Suprapubic skin (tissue), 4 donors: ENCODE data around the gene ZNF865. TPM values are rescaled to one million over a fixed set of nuclear protein-coding genes. Genes with fewer than 3 reads are reported as not detected.

Source experiments
- DNase-seq, 2 donors: peaks; one replicate each; pipeline ENCODE4 v3.0.0-alpha.2; 2019; ENCODE audit warnings: low spot score in 2 of 2
- H3K27ac ChIP-seq: fragments of 200-600 bp; sonication (generic); one replicate; pipeline ENCODE4 v1.5.1; 2019
- H3K27me3 ChIP-seq: fragments of 200-600 bp; sonication (generic); one replicate; pipeline ENCODE4 v1.5.1; 2019
- H3K36me3 ChIP-seq: fragments of 200-600 bp; sonication (generic); one replicate; pipeline ENCODE4 v1.5.1; 2019
- H3K4me1 ChIP-seq: fragments of 200-600 bp; sonication (generic); one replicate; pipeline ENCODE4 v1.5.1; 2019
- H3K4me3 ChIP-seq: fragments of 200-600 bp; sonication (generic); one replicate; pipeline ENCODE4 v1.5.1; 2019; ENCODE audit warnings: mild to moderate bottlenecking
- H3K9me3 ChIP-seq: fragments of 200-600 bp; sonication (generic); one replicate; pipeline ENCODE4 v1.5.1; 2019
- EP300 ChIP-seq: sonication (generic); formaldehyde crosslinking; IDR thresholded peaks from one replicate; pipeline ENCODE4 v1.6.1; 2017; ENCODE audit warnings: antibody characterized with exemption
- POLR2A ChIP-seq, 2 donors: fragments of 450-650 bp; IDR thresholded peaks; one replicate each; pipeline ENCODE4 v1.6.1; 2017; ENCODE audit warnings: antibody characterized with exemption in 2 of 2, mild to moderate bottlenecking in 2 of 2, moderate library complexity in 2 of 2
- POLR2AphosphoS5 ChIP-seq, 3 donors: sonication (generic); formaldehyde crosslinking; IDR thresholded peaks; one replicate each; pipeline ENCODE4 v1.6.1; 2017; ENCODE audit warnings: antibody characterized with exemption in 3 of 3
- WGBS: methylation state at CpG from one replicate; pipeline ENCODE4 v1.1.5; 2018; 5-methylcytosine and 5-hydroxymethylcytosine counted together
- total RNA-seq, 4 donors: library from RNA; depleted of rRNA; stranded (reverse); fragments of >200 nt; gene quantifications; one replicate each; pipeline ENCODE4 v1.1.0, GENCODE V29; 2016
- TF ChIP-seq, protein P1 (sequence below), 2 donors: fragments of 200-600 bp in 1 of 2; fragments of 450-650 bp in 1 of 2; sonication (generic) in 1 of 2; IDR thresholded peaks; one replicate each; pipeline ENCODE4 v1.5.1; 2016 to 2019; ENCODE audit warnings: antibody characterized with exemption in 2 of 2, mild to moderate bottlenecking in 1 of 2, moderate library complexity in 1 of 2

The ZNF865 gene
- total RNA-seq, 4 donors from 2014 or later = 7.6 to 14.2 (median 9.9) TPM

DNA sequence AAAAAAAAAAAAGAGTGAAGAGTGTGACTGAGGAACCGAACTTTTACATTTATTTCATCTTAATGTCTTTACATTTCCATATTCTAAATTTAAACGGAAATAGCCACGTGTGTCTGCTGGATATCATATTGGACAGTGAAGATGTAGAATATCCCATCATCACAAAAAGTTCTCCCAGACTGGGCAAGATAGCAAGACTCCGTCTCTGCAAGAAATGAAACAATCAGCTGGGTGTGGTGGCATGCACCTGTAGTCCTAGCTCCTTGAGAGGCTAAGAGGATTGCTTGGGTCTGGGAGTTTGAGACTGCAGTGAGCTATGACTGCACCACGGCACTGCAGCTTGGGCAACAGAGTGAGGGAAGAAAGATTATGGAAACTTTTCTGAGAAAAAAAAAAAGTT is 28.7 kb upstream of the ZNF865 start:
- Histone ChIP-seq H3K4me1 (peaks cover 20% of the 10 kb centered on the region), H3K27ac (no peak overlapping the region), H3K4me3 (no peak overlapping the region), H3K27me3 (no peaks in the 10 kb centered on the region), H3K9me3 (no peaks in the 10 kb centered on the region), H3K36me3 (peaks cover 23% of the 10 kb centered on the region)
- no peak for DNase-seq
- WGBS = 87% methylated on average over 5 of the region's 5 CpGs
- TF ChIP-seq POLR2A (IDR thresholded peaks at IDR 0.05) (no peak), POLR2AphosphoS5 (IDR thresholded peaks at IDR 0.05) (no peak), EP300 (no peak)
- TF ChIP-seq, protein P1, sequence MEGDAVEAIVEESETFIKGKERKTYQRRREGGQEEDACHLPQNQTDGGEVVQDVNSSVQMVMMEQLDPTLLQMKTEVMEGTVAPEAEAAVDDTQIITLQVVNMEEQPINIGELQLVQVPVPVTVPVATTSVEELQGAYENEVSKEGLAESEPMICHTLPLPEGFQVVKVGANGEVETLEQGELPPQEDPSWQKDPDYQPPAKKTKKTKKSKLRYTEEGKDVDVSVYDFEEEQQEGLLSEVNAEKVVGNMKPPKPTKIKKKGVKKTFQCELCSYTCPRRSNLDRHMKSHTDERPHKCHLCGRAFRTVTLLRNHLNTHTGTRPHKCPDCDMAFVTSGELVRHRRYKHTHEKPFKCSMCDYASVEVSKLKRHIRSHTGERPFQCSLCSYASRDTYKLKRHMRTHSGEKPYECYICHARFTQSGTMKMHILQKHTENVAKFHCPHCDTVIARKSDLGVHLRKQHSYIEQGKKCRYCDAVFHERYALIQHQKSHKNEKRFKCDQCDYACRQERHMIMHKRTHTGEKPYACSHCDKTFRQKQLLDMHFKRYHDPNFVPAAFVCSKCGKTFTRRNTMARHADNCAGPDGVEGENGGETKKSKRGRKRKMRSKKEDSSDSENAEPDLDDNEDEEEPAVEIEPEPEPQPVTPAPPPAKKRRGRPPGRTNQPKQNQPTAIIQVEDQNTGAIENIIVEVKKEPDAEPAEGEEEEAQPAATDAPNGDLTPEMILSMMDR (IDR thresholded peaks at IDR 0.05) = no peak

DNA sequence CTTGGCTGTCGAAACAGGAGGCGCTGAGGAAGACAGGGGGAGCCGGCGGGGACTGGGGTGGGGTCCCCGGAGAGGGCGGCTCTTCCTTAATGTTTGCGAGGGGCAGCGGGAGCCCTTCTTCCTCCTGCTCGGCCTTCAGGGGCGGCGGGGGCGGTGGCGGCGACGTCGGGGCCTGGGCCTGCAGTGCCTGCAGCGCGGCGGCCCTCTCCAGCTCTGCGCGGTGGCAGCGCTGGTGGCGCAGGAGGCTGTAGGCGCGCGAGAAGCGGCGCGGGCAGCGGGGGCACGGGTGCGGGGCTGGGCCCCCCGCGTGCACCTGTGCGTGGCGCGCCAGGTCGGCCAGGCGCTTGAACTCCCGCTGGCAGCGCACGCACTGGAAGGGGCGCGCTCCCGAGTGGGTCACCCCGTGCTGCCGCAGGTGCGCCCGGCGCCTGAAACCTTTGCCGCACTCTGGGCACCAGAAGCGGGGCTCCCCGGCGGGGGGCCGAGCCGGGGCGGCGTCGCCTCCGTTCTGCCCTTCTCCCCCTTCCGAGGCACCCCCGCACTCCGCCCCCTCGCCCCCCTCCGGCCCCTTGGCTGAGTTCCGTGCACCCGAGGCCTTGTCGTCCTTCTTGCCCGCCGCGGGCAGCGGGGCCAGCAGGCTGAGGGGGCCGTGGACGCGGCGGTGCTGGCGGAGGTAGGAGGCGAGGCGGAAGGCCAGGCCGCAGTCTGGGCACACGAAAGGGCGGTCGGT is 27.3 kb upstream of the ZNF865 start:
- 95% methylated on average over 47 of the region's 83 CpGs for WGBS
- TF ChIP-seq, protein P1 (IDR thresholded peaks at IDR 0.05) = no peak
- no peak for TF ChIP-seq POLR2A (IDR thresholded peaks at IDR 0.05)
- no peak for TF ChIP-seq EP300
- no peak for TF ChIP-seq POLR2AphosphoS5 (IDR thresholded peaks at IDR 0.05)
- Histone ChIP-seq H3K4me1 (peaks cover 23% of the 10 kb centered on the region), H3K27me3 (no peaks in the 10 kb centered on the region), H3K36me3 (peaks cover 23% of the 10 kb centered on the region), H3K4me3 (no peak overlapping the region), H3K27ac (no peak overlapping the region), H3K9me3 (no peaks in the 10 kb centered on the region)
- no peak for DNase-seq

DNA sequence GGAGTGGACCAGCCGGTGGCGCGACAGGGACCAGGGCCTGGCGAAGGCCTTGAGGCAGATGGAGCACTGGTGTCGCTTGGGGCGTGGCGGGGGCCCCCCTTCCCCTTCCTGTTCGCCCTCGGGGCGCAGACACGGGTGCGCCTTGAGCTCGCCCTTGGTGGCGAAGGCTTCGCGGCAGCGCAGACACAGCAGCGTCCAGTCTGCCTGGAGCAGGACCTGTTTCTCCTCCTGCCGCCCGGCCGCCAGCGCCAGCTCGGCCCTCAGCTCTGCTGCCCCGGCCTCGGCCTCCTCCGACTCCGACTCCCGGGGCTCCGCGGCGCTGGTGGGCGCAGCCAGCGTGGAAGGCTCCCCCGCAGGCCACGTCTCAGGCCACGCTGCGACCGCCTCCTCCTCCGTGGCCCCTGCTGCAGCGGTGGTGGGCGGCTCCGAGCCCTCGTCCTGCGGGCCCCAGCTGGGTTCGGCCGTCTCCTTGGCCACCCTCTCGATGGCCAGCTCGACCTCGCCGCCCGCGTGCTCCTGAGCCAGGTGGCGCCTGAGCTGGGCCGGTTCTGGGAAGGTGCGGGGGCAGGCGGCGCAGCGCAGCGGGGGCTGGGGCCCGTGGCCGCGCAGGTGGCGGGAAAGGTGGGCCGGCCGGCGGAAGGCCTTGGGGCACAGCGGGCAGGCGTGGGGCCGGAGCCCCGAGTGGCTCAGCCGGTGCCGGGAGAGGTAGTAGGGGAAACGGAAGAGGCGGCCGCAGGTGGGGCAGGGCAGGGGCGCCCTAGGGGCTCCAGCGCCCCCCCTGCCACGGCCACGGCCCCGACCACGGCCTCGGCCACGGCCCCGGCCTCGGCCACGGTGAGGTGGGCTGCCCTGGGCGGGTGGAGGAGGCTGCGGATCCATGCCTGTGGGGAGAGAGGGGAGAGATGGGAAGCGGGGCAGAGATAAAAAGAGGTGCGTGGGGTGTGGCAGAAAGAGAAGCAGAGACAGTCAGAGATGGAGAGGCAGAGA is 26.4 kb upstream of the ZNF865 start:
- TF ChIP-seq, protein P1 (IDR thresholded peaks at IDR 0.05) = no peak
- TF ChIP-seq EP300 = no peak
- no peak for TF ChIP-seq POLR2A (IDR thresholded peaks at IDR 0.05)
- TF ChIP-seq POLR2AphosphoS5 (IDR thresholded peaks at IDR 0.05) = no peak
- WGBS = 93% methylated on average over 57 of the region's 90 CpGs
- Histone ChIP-seq H3K27ac (no peak overlapping the region), H3K4me3 (peak overlapping the region; percentile 70), H3K4me1 (peaks cover 23% of the 10 kb centered on the region), H3K27me3 (no peaks in the 10 kb centered on the region), H3K9me3 (no peaks in the 10 kb centered on the region), H3K36me3 (peaks cover 23% of the 10 kb centered on the region)
- DNase-seq = no peak

DNA sequence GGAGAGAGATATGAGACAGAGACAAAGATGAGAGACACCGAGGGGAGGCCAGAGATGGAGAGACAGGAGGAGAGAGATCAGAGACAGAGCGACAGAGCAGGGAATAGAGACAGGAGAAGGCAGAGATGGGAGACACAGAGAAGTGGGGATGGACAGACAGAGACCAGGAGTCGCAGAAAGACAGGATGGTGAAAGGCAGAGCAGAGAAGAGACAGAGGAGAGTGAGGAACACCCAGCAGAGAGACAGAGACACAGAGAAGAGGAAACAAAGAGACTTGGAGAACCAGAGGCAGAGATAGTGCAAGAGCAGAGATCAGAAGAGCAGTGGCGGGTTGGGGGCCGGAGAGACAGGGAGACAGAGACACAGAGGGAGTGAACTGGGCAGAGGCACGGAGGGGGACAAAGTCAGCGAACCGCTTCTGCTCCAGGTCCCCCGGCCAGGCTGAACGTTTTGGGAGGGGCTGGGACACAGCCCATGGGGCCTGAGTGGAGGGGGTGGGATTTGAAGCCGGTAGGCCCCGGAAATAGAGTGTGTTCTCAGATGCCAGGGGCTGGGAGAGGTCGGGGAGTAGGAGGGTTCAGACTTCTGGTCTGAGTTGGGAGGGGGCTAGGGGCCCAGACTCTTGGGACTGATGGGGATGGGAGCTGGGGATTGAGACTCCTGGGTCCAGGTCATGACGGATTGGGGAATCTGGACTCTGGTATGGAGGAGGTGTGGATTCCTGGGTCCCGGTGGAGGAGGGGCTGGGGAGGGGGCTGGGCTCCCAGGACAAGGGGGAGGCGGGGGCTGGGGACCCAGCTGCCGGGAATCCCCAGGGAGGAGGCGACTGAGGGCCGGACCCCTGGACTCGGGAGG is 25.5 kb upstream of the ZNF865 start:
- TF ChIP-seq POLR2AphosphoS5 (IDR thresholded peaks at IDR 0.05) (no peak), EP300 (no peak), POLR2A (IDR thresholded peaks at IDR 0.05) (no peak)
- TF ChIP-seq, protein P1 (IDR thresholded peaks at IDR 0.05) = no peak
- H3K9me3 ChIP-seq = no peaks in the 10 kb centered on the region
- peak overlapping the region; percentile 70 for H3K4me3 ChIP-seq
- WGBS = 11% methylated on average over 18 of the region's 20 CpGs
- peaks cover 23% of the 10 kb centered on the region for H3K36me3 ChIP-seq
- no peaks in the 10 kb centered on the region for H3K27me3 ChIP-seq
- H3K27ac ChIP-seq = peak overlapping the region; percentile 71
- H3K4me1 ChIP-seq = peaks cover 23% of the 10 kb centered on the region
- DNase-seq = no peak
